ENCODE results near the gene TMED3.

TMED3 gene

DNA sequence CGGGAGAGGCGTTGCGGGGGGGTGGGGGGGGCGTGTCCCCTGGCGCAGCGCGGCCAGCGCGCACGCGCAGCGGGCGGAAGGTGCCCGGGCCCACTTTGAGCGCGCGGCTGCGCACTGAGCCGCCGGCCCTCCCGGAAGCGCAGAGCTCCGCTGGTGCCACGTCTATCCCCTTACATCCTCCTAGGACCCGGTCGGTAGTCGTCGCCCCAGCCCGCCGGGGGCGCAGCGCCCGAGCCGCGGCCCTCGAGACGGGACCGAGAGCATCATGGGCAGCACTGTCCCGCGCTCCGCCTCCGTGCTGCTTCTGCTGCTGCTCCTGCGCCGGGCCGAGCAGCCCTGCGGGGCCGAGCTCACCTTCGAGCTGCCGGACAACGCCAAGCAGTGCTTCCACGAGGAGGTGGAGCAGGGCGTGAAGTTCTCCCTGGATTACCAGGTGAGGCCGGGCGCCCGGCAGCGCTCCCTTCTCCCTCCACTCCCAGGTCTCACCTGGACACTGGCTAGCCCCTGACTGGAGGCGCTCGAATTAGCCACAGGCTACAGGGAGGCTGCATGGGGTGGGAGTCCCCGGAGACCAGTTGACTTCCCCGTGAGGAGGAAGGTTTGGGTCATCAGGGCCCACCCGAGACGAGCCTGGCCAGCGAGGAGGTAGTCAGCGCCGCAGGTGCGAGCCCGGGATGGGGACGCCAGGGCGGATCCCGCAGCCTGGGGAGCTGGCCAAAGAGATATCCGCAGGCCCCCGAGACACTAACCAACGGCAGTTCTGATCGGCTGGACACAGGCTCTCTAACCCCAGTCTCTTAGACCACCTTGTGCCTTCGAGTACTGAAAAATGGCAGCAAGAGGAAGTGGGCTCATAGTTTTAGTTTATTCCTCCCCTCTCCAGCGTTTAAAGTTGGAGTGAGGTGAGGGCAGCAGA lies at the start of gene TMED3:
Gene TMED3 (plus strand): TSS at position 128 of the 916 bp plus-strand sequence. CDS start 138 bp downstream, at position 266.
- DNase-seq, result peak; percentile 80

DNA sequence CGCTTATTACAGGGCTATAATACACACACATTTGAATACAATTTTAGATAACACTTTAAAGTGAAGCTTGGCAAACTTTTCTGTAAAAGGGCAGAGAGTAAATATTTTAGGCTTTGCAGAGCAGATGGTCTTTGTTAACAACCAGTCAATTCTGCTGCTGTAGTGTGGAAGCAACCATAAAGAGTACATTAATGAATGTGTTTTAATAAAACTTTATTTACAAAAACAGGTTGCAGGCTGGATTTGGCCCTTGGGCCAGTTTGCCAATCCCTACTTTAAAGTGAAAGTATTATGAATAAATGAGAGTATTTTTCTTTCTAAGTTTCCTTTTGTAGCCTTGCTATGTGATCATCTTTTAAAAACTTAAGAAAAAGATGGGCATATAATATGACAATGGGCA lies 49.1 kb upstream of the TMED3 start:
- DNase-seq, result no peak

DNA sequence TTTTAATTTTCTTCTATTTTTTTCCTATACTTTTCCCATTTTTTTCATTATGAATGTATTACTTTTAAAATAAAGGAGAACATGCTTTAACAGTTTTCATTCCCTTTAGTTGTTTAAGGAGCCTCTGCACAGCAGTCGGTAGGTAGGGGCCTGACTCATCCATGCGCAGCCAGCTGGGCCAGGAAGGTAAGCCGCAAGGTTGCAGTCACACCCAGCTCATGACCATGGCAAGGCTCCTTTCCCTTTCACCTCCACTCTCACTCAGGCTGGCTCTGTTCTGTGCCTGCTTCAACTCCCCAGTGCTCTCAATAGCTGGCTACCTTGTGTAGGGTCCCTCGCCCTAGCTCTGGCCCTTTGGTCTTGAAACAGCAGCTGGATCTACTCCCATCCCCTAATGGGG lies 45.7 kb upstream of the TMED3 start:
- DNase-seq, result no peak

DNA sequence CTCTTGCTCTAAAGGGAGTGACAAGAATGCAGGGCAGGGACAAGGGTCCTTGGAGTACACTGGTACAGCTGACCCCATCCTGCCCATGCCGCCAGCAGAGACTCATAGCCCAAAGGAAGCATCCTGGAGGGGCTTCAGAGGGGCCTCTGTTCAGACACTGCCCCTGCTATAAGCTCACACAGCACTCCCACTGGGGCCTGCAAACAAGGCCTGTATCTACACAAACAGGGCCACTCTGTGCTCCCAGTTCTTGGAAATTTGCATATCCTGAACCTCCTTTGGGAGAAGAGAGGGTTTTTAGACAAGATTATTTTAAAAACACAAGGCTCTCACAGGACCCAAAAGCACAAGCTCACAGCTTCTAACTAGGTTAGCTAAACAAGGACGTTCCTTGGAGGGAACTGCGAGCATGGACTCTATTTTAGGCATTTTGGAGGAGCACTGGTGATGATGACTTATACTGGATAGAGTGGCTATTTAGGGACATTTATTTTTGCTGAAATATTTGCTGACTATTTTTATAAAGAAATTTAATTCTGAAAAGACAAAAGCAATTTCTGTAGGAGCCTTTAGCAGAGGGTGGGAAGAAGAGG lies 44.8 kb upstream of the TMED3 start:
- no peak for DNase-seq

DNA sequence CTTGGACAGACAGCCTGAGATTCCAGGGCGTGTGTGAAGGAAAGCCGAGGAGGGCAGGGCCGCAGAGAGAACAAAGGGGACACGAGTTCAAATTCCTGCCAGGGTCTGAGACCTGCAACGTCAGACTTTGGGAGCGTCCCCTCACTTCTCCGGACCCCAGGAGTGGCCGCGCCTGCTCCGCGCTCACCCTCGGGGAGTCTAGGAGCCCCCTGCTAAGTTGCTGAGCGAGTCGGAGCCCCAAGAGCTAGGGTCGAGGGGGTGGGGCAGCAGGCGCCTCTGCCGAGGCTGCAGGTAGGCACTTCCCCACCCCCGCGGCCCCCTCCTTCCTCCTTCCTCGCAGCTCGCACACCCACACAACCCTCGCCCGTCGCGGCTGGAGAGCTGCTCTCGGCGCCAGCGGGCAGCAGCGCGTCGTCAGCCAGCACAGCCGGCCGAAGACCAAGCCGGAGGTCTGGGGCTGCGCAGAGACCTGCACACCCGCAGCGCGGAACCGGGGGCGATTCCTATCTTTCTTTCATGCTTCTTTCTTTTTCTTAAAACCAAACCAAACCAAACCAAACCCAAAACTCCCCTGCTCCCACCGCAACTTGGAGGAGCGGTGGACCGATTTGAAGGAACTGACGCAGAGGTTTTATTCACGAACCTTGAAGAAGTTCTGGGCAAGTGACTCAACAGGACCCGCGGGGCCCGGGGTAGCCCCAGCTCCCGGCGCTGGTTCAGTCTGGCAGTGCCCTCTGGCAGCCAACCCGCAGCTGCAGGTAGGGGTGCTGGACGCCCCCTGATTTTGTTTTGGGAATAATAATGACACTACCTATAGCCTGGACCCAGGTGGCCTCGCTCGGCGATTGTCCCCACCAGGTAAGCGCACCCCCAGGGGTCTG lies 28.3 kb upstream of the TMED3 start, which contains the start of gene ANKRD34C:
Gene ANKRD34C (plus strand): TSS at position 352 of the 881 bp plus-strand sequence. CDS start 10,563 bp downstream, outside the sequence.
- DNase-seq, result no peak

DNA sequence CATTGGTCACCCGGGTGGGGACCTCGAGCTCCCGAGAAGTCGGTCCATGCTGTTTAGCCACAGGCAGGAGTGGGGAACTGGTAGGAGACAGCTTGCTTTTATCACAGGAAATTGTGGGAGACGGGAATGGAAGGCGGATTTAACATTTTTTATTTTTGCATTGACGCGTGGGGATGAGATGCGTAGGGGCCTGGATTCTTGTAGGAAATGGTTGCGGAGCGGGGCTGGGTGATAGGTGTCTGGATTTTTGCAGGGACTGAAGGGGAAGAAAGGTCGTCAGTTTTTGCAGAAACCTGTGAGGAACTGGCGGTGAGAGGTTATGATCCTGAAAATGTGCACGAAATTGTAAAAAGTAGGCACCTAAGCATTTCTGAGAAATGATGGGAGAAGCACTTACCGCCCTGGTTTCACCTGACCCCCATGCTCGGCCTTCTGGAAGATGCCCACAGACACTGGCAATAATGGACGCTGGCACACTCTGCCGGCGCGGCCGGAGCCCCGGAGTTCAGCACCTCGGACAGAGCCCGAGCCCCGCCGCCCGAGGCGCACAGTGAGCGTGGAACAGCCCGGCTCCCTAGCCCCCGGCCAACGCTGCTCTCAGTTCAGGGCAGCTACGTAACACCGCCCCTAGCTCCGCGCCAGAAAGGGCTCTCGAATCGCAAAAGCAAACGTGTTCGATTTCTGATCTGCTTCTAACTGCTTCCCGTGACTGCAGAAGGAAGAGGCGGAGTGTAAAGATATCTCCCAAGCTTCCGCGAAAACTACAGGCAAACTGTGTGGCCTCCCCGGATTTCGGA lies 27.5 kb upstream of the TMED3 start:
- DNase-seq, result peak; percentile 5

DNA sequence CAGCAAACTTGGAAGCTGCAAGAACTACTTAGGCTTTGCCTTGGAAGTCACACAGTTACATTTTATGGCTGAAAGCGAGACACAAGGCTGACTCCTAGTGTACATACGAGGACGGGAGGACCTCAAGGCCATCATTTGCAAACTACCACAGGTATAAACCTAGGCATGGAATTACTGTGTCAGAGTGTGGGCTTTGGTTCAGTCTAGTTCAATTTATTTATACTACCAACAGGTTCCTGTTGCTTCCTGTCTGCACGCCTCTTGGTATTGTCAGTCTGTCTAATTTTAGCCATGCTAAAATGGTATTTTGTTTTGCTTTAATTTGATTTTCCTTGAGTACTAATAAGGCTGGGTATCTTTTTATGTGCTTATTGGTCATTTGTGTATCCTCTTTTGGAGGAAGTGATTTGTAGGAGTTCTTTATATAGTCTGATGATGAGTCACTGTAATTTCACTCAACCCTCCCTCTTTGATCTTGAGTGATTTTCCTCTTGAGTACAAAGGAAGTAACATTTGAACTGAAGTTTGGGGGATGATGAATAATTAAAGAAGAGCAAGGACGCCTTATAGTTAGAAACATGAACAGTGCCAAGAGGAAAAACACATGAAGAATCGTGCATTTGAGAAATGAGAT lies 20.2 kb upstream of the TMED3 start:
- DNase-seq, result no peak

DNA sequence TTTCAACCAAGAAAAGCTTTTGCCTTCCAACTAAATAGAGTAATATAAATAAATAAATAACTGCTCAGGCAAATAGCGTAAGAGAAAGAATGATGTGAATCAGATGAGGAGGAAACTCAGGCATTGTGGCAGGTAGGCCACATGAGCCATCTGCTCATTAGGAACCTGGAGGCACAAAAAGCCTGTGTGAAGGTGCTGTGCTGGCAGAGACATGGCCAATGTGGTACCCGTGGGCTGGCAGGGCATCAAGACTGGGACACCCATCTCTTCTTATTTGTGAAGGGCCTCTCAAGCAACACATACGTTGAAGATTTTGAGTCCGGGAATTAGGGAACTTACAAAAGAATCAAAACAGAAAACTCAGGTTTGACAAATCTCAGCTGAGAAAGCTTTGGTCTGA lies 18.9 kb upstream of the TMED3 start:
- no peak for DNase-seq

DNA sequence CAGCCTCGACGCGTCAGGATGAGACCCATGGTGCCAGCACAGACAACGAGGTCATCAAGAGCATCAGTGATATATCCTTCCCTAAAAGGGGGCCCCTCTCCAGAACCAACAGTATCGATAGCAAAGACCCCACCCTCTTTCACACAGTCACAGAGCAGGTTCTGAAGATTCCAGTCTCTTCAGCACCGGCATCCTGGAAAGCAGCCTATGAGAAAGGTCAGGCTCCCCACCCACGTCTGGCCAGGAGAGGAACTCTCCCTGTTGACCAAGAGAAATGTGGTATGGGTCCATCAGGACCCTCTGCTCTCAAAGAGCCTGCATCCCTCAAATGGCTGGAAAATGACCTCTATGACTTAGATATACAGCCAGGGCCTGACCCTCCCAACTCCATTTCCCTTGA lies 16.8 kb upstream of the TMED3 start:
- DNase-seq, result no peak

DNA sequence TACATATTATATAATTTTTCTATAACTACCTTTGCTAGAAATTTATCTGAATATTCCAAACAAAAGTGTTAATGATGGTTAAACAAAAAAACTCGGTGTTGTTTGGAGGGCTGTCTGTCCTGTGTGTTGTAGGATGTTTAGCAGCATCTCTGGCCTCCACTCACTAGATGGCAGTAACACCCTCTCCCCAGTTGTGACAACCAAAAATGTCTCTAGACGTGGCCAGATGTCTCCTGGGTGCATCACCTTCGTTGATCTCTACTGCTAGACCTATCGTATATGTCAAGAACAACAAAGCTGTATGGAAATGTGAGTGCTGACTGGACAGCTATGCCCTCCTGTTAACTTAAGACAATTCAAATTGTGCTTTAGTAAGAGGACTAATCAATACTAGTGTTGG lies 14.3 kb upstream of the TMED3 start:
- DNase-seq, result no peak

DNA sequence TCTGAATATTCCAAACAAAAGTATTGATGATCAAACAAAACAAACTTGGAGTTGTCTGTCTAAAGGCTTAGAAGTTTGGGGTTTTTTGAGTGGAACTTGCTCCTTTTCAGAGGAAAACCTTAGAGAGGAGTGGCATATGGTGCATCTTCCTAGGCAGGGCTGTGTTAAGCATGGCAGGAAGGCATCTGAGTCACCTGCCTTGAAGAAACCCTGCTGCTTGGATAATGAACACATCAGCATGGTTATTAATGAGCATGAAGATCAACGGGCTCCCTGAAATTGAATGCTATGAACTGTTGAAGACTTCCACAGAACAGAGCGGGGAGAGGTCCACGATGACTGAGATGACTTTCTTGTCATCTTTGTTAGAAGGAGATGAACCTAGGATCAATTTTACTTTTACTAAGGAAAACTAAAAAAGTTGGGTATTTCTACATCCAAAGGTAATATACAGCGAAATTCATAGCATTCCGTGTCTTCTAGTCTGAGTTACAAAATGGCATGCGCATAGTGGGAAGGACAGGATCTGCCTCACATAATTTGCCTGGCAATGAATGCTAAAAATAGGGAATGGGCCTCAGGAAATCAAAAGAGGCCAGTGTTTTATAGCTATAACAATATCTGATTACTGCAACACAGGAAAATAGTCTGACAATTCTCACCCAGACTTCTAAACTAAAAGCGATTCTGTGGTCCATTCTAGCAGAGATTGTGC lies 11.6 kb upstream of the TMED3 start:
- DNase-seq, result no peak

DNA sequence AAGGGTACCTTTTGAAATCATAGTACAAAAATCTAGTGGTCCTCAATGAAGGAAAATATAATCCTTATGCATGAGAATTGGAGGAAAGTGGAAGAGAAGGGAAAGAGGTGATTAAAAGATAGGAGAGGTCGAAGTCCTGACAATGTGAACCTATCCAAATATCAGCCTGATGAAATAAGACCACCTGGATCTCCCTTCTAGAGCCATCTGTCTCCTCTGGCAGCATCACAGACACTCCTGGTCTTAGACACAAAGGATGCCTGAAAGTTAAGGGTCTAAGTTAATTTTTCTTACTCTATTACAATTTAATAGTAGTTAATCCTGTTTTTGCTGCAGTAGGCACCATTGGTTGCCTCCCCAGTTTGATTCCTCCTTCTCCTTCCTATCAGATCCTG lies 11.1 kb upstream of the TMED3 start:
- no peak for DNase-seq

DNA sequence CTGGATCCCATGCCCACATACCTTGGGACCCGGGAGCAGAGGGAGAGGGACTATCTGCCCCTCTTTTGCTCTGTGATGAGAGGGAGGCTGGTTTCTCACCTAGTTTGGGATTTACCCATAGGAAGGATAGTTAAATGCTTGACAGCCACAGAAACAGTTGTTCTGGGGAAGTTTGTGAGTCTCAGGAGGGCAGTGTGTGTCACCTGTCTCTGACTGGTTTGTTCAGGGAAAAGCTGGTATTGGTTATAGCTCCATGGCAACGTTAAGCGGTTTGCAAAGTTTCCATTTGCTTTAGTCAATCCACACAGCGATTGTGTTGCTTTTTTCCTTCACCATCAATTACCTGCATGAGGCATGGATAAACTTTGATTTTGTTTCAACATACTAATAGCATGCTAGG lies 3.7 kb upstream of the TMED3 start:
- DNase-seq, result no peak

DNA sequence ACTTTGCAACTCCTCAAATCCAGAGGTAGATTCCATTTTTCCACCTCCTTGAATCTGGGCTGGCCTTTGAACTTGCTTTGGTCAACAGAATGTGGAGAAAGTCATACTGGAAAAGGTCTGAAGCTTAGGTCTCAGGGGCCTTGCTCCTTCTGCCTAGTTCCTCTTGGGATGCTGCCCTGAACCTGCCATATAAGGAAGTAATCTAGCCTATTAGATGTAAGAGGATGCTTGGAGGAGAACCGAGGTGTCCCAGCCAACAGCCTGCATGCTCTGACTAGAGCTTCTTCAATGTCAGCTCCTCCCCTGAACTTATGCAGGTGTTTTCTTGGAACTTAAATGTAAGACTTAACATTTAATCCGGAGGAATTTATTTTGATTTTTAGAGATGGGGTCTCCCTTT lies 2.0 kb upstream of the TMED3 start:
- DNase-seq, result no peak

DNA sequence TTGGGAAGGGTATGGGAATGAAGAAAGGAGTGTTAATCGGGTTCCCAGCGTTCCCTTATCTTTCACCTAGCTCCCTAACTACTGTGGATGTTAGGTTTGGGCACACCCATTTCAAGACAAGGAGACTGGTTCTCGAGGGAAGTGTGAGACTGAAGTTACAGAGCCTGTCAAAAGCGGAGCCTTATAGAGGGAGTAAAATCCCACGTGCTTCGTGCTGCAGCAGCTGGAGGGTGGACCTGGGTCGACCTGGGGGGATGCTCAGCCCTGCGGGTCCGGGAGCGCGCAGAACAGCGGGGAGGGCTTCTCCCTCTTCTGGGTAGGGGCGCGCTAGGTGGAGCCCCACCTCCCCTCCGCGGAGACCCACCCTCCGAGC lies 314 bp upstream of the TMED3 start:
- peak; percentile 40 for DNase-seq

DNA sequence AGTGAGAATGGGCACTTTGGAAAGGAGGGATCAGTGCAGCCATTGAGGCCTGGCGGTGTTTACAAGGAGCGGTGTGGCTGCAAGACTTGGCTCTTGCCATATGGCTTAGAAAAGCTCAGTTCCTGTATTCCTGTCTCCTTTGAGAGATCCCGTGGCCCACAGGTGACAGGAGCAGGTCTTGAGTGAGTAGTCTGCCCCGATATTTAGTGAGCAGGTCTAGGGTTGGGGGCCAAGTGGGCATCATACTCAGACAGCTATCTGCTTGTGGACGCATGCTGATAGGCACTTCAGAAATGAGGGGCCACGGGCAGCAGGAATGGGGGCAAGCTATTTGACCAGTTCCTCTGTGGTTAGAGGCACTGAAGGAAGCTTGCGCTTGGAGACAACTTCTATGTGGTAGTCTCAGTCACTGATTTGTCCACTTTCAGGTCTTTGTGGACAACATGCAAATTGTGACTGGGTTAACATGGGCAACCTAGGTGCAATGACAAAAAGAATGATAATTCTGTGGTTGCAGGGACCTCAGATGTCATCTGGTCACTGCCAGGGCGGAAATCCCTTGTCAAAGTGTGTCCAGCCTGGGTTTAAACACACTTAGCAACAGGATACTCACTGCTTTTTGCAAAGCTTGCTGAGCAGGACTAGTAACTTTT lies 1.1 kb downstream of the TMED3 start:
- DNase-seq, result no peak

DNA sequence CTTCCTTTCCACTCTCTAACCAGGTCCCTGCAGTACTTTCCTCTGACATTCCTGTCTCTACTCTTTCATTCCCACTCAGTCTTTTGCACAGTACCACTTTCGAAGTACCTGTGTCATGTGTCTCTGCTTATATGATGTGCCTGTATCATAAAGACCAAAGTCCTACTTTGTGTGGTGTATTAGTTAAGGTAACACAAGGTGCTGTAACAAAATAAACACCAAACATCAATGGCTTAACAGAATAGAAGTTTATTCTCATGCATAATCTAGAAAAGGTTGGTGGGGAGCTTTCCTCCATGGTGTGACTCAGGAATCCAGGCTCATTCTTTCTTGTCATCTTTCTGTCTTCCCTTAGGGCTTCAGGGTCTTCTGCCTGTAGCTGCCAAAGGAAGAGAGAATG lies 3.3 kb downstream of the TMED3 start:
- no peak for DNase-seq

DNA sequence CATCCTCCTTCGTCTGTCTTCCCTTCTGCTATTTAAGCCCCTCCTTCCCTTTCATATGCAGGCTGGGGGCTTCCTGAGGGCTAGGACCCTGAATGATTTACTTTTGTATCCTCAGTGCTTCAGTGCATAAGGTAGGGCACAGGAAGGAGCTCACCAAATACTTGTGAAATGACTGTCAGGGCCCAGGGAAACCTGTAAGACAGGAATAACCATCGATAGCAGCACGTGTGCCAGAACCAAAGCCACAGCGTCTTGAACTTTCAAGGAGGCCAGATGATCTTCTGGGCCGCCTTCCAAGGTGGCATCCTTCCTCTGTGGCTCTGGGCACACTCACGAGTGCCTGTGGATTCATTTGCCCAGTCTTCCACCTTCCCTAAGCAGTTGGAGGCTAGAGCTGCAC lies 3.9 kb downstream of the TMED3 start:
- no peak for DNase-seq

DNA sequence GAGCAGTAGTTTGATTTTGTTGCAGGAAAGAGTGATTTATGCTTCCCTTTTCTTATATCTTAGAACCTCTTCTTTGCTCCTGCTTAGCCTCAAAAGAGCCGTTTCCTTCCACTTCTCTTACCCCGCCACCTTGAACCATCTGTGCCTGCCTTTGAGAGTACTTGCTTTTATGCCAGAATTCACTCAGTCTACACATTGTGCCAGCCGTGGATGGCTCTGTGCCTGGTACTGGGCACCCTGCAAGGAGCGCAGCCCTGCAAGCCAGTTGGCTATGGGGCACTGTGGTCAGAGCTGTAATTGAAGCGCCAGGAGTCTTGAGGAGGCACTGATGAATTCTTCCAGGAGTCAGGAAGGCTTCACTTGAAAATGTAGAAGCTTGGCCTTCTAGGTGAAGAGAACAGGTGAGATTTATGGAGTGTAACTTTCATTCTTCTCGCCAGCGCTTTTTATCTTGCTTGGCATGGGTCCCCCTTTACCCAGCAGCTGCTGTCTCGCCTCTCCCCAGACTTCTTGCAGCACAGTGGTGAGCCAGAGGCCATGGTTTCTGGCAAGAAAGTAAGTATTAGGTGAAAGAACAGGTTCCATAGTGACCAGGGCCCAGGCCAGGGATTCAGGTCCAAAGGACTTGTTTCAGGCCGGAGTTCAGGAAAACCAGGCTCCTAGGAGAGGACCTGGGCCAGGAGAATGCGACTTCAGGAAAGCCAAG lies 4.9 kb downstream of the TMED3 start:
- DNase-seq, result no peak

DNA sequence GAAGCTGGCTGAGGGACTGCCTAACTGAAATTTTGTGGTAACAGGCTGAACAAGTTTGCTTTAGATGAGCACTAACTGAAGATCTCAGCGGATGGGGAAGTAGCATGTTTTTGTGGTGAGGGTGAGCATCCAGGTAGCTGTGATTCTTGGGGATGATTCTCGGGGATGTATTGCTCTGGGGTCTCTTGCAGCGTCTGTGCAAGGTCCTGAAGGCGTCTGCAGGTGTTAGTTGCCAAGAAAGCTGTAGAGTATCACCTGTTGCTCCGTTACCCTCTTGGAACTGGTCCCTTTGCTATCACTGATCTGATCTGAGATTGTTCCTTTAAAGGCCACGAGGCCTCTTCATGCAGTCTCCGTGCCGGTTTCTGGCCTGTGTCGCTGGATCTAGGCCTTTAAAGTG lies 6.0 kb downstream of the TMED3 start:
- no peak for DNase-seq
